Stimulated activated CD8-positive, alpha-beta memory T cell treated with anti-CD3 and anti-CD28 coated beads, Interleukin-12 subunit alpha, Interleukin-12 subunit beta, amount 100 ng/mL, for 4 hours (primary cell): ENCODE data around the gene EXD3.

Experiments
- DNase-seq: peaks from one replicate; pipeline ENCODE4 v3.0.0-alpha.2; 2020; ENCODE audit warnings: low read depth

Gene EXD3

DNA sequence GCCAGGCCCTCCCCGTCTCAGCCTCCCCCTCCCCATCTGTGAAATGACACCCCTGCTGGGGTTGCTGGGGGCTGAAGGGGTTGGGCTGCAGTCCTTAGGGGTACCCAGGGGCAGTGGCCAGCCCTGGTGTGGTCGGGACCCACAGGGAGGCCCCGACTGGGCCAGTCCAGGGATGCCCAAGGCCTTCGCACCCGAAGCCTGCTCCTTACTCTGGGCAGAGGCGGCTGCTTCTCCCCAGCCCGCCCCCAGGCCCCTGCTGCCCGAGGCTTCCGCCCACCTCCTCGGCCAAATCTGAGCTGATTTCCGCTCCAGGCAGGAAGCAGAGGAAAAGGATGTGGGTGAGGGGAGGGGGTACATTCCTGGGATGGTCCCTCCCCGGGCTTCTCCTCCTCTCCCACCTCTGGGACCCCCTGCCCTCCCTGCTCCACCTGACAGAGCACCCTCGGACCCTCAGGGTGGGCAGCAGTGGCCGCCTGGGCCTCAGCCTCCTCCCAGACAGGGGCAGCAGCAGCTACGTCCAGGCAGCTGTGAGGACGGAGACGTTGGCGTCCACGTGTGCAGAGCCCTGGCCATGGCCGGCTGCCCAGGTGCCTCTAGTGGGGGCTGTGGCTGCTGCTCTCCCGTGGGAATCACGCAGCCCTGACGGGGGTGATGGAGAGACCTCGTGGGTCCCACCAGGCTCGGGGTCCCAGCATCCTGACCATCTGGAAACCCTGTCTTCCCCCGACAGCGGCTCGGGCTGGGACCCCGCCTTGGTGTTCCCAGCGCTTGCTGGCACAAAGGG, 116.7 kb downstream of the EXD3 start:
- DNase-seq: no peak

DNA sequence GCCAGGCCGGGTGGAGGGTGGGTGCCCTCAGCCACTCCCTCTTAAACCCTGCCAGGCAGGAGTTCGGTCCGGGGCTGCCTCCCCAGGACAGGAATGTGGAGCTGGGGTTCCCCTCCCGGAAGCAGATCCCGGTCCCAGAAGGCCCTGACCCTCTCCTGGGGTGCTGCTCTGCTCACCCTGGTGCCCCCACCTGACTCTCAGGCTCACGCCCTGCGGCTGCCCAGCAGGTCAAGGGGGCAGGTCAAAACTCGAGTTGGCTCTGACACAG, 117.2 kb downstream of the EXD3 start:
- DNase-seq: no peak

DNA sequence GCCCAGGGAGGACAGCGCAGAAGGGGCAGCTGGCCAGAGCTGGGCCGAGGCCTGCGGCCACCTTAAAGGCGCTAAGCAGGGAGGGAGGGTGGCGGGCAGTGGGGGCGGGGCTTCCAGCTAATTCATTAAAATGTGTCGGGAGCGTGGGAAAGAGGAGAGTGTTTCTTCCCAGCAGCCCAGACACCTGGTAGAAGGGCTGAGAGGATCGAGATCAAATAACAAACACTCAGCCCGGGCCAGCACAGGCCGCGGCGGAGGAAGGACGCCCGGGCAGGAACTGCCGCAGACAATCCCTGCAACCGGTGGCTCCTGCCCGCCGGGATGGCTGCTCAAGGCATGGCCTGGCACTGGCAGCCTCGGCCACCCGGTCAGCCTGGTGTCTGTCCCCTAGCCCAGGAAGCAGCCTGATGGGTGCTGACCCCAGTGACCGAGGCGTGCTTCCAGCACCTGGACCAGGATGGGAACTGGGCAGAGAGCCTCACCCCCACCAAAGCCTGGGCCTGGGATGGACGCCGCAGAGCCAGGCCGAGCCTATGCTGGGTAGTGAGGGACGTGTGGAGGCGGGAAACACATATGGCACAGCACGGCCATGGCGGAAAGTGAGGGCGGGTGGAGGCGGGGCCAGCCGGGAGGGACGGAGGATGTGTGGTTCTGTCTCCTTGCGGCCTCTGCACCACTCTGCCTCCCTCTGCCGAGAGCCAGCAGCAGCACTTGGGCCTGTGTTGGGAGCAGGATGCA, 117.7 kb downstream of the EXD3 start:
- no peak for DNase-seq

DNA sequence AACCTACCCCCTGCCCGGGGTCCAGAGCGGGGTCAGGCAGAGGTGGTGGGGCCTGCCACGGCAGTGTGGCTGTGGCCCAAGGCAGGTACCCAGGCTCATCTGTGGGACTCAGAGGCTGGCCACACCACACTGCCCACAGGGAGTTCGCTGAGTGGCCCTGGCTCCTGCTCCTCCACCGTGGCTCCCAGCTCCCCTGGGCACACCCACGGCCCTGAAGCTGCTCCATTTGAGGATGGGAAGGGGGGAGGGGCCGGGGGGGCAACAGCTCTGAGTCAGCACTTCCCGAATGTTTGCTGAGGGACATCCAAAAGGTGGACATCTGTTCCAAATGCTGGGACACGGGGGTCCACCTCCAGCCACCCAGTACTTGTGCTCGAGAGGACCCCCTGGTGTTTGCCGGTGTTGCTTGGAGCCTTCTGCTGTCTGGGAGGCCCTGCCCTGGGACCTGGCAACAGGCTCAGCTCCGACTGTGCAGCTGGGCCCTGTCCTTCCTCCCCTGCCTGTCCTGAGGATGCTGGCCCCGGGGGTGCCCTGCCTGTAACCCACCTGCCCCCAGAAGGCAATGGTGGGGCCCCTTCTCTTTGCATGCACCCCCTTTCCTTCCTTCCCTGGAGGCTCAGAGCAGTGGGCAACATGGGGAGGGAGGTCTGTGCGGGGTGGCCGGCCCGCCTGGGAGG, 118.4 kb downstream of the EXD3 start:
- DNase-seq: no peak

DNA sequence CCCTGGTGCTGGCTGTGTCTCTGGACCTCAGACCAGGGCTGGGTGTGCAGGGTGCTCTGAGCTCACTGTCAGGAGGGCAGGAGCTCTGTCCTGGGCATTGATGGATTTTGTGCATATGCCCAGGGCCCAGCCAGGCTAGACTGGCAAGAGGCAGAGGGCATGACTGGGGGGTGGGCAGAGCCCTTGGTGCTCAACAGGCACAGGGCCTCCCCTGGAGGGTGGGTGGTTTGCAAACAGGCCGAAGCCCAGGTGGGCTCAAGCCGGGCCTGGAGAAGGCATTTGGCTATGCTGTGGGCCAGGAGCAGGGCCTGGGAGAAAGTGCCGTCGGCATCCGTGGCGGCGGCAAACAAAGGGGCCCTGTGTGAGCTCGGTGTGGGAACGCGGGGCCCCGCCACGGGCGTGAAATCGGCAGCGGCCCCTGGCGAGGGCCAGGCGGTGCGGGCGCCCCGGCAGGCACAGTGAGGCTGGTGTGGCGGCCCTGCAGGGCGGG, 119.0 kb downstream of the EXD3 start:
- DNase-seq: no peak

DNA sequence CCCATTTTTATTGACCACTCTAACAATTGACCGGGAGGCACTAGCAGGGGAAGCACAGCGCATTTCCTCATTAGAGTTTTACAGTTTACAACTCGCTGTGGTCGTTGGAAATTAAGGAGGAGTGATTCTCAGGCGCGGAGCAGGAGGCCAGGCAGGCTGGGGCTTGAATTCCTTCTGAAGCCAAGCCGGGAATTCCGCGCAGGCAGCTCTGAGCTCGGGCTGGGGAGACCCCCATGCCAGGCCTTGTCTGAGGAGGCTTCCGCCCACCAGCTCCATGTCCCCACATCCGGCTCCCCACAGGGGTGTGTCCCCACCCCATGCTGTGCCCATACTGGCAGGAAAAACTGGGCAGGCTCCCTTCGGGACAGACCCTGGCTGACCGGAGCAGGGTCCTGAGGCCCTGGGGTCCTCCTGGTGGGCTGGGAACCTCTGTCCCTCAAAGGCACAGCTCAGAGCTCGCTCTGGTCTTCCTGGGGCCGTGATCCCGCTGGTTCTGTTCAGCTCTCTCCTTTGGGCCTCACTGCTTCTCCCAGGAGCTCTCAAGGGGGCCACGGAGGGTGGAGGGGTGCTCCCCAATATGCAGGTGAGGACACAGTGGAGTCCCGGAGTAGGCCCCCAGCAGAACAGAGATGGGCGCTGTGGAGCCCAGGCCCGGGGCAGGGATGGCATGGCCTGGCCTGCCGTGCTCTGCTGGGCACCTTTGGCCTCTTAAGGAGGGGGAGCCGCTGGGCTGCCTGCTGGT, 119.6 kb downstream of the EXD3 start:
- no peak for DNase-seq

DNA sequence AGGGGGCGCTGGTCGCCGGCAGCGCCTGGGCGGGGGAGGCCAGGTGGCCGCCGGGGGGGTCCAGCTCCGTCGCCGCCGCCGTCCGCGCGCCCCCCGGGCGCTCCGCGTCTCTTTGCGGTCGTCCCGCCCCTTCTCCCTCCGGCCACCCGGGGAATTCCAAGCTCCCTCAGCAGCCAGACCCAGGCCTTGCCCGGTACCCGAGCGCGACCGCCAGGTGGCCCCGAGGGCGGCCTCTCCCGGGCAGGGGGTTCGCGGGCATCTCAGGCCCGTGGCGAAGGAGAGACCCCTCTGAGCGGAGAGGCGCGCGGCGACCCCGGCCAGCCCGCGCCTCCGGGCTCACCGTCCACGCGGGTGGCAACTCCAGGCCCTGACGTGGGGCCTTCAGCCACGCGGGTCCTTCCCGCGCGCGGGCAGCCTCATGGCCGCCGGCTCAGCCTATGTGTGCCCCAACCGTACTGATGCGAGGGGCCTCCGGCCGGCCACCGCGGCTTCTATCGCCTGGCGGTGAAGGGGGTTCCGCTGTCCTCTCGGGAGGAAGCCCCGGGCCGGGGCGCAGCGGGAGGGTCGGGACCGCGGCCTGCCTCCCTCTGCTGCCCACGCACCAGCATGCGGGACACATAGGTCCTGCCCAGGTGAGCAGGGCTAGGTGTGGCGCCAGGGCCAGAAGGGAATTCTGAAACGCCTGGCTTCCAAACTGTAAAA, 120.4 kb downstream of the EXD3 start:
- DNase-seq: no peak

DNA sequence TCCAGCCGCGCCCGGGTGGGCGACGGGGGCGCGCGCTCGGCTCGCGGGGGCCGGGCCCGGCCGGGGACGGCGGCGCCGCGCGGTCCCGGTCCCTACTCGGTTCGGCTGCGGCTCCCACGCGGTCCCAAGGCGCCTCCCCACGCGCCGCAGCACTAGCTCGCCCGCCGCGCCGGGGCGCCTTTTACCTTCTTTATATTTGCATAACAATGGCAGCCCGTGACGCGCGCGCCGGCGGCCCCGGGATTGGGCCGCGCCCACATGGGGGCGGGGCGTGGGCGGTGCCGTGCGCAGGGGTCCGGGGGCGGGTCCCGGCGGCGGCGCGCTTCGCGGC, 120.9 kb downstream of the EXD3 start, which contains the start of gene NRARP:
Gene NRARP, minus strand, starts transcription at position 154 of the 331 bp plus-strand sequence. CDS start 343 bp downstream, outside the sequence.
- DNase-seq: peak; percentile 87

DNA sequence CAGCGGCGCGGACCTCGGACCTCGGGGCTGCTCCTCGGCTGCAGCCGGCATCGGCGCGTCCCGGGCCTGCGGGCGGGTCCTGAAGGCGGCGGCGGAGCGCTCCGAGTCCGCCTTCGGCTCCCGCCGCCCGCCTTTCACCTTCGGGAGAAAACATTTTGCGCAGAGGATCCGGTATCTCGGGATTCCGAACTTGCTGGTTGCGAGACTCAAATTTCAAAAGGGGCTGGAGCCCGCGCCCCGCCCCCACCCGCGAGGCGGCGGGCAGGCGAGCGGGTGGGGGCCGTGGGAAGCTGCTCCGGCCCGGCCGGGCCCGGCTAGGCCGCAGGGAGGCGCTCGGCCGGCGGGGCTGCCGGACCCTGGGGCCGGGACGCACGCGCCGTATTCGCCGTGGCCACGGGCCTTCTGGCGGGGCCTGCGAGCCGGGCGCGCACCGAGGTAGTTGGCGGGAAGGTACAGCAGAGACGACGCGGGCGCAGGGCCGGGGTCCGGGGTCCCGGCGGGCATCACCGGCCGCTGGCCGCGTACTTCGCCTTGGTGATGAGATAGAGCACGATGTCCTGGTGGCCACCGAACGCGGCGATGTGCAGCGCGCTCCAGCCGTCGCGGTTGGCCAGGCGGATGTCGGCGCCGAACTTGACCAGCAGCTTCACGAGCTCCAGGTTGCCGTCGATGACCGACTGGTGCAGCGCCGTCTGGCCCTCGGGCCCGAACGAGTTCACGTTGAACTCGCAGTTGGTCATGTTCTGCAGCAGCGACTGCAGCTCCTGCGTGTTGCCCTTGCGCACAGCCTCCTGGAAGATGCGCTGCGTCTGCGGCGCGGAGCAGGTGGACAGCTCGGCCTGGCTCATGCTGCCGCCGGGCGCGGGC, 121.6 kb downstream of the EXD3 start:
- no peak for DNase-seq

DNA sequence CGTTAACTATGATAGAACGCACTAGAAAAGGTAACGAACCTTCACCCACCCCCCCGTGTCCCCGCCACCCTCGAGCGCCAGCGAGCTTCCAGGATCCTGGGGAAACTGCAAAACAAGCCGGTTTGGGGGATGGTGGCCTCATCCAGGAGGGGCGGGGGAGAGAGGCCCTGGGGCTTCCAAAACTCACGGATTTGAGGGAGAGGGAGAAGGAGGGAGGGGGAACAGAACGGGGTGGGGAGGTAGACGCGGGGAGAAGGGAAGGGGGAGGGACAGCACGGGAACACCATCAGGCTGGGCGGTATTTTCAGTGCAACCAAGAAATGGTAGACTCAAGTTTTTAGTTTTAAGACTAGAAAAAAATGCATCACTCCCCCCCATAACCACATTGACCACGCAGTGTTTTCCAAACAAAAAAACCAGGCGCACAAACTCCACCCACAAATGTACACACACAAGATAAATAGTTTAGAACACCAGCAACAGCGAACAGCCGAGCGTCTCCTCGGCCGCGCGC, 122.3 kb downstream of the EXD3 start:
- DNase-seq: no peak

DNA sequence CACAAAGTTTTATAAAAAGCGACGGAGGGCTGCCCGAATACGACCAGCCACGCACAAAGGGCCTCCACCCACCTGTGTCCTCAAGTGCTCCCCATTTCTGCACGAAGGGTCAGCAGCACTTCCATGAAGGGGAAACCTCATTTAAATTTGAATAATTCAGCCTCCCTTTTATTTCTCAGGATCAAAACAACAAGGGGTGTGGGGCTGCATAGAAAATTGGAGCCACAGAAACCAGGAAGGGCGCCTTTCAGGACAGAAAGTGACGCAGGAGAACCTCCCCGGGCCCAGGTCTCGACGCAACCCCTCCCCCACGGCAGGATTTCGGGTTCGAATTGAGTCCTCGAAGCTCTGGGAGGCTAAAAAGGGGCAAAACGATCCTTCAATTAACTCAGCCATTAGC, 123.0 kb downstream of the EXD3 start:
- DNase-seq: no peak

DNA sequence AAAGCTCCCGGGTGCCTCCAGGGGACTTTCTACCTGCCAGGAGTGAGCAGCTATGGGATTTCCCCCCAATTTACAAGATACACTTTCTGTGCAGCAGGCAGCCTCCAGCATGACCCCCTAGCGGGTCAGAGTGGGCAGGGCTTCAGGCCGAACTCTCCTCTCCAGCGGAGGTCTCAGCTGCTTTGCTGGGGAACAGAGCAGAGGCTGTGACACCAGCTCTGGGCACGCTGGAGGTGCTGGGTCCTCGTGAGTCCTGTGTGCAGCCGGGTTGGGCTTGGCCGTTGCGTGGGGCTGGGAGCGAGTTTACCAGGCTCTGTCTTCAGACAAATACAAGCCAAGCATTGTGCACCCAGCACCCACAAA, 123.8 kb downstream of the EXD3 start:
- DNase-seq: no peak

DNA sequence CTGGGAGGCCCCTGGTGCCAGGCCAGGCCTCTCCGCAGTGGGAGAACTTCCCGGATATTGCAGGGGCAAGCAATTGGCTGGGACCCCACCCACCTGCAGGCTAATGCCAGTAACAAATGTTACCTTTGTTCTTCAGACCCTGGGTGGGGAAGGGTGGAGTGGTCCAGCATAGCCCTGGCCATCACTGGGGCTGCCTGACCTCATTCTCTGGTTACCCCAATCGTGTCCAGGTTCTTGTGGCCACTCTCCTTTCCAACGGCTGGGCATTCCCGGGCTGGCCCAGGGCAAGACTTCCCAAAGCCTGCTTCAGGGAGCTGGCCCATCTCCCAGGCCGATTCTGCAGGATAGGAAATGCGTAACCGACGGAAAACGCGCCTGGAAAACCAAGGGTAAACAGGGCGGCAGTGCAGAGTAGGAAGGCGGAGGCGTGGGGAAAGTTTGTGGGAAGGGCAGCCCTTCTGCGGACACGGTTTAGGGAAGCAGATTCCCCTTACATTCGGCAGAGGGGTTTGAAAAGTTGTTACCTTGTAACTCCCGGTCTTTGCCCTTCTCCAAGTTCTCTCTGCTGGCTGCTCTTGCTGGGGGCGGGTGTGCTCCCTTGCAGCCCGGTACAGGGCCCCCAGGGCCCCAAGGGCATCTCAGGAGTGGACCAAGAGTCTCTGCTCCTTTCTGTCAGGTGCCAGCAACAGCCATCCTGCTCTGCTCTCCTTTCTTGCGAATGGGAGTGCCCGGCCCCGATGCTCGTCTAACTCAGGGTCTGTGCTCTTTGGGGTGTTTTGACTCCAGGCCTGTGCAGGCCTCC, 124.4 kb downstream of the EXD3 start:
- DNase-seq: no peak

DNA sequence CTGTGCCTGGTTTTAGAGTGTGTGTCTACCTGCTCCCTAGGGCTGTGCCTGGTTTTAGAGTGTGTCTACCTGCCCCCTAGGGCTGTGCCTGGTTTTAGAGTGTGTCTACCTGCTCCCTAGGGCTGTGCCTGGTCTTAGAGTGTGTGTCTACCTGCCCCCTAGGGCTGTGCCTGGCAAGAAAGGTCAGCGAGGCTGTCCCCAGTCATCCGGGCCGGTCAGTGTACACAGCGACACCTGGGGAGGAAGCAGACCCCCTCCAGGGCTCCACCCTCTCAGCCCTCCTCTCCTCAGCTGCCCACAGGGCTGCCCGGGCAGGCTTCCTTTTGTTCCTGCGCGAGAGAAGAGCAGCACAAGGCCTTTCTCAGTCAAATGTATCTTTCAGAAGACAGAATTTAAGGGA, 125.0 kb downstream of the EXD3 start:
- no peak for DNase-seq

DNA sequence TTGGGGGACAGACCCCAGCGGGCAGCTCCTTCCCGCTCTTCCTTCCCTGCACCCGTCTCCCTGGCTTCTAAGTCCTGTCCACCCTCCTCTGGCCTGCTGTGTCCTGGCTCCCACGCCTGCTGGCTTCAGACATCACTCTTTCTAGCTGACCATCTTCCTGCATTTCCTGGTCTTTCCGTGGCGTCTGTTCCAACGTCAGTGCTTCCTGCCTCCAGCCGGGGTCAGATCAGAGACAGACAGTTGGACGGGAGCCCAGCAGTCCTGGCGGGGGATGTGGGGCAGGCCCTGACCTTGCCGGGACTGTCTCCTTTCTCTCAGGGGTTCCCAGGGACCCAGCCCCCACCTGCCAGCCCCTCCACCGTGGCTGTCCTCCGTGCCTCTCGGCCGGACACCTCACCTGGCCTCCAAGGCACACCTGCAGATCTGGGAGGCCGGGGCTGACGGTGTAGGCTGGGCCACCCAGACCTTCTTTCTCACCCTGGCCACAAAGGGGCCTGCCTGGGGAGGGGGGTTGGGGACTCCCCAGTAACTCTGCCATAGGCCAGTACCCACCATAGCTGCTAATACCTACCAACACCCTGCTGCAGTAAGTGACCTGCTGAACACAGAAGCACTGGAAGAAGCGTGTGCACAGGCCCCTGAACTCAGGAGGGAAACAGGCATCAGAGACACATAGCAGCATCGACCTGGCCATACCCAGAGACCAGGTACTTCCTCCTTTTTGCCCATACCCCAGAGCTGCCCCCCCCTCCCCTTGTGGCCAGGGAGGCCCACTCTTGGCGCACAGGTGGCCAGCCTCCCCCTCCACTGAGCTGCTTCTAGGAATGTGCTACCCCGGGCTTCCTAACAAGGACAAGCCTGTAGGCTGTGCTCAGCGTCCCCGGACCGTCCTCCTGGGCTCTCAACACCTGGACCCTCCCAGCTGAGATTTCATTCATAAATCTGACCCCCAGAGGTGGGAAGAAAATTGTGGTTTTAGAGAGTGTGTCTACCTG, 126.0 kb downstream of the EXD3 start:
- no peak for DNase-seq

DNA sequence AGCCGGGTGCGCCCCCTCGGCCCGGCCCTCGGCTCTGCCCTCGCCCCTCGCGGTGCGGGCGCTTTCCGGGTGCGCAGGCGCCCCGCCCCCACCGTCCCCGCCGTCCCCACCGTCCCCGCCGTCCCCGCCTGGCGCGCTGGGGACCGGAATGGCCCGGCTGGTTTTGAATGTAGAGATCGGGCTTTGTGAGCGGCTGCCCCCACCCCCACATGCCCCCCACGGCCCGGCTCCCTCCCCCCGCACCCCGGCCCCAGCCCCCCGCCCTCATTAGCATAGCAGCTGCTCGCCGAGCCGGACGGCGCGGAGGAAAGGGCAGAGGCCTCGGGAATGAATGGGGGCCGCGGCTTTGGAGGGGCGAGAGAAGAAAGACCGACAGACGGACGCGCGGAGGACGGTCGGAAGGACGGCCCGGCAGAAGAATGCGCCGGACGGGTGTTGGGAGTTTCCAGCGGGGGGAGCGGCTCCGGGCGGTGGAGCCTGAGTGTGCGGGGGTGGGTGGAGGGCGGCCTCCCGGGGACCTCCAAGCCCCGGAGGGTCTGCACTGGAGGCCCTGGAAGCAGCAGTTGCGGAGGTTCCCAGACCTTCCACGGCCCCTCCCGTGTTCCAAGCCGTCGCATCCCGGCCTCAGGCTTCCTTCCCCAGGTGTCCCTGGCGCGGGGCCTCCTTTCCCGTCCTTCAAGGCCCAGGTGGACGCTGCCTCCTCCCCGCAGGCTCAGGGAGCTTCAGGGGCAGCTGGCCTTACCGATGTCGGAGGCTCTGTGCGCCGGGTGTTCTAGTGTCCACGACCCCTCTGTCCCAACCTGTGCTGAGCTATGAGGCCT, 126.9 kb downstream of the EXD3 start:
- no peak for DNase-seq

DNA sequence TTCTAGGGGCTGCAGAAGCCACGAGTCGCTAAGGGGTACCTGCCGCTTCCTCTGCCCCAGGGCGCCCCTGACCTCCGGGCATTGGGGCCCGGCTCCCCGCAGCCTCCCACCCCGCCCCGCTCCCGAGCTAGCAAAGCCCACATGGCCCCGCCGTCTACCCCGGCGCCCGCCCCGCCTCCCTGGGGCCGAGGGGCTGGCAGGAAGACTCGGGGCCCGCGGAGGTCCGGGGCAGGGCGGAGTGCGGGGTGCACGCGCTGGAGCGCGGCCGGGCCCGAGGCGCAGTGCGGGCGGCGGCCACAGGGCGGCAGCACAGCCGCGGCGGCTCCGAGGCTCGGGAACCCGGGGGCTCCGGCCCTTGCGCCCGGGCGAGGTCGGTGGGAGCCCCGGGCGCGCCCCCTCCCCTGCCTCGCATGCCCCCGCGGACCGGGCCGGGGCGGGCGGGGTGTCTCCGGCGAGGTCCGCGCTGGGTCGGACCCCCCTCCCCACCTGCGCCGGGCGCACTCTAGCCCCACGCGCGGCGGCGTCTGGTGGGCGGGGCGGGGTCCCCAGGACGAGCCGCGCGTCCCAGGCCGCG, 127.6 kb downstream of the EXD3 start:
- peak; percentile 37 for DNase-seq
